ACC112 (cell line): ENCODE measurements around the gene SHISA5.
"Not testable (repeated sequence)": the region's sequence is repeated elsewhere in the genome, so short reads cannot be mapped to it uniquely, and the experiment has no call there.

Experiments
- H2AFZ ChIP-seq: fragments of 200-600 bp; sonication (generic); one replicate; pipeline ENCODE4 v1.6.0; 2017; ENCODE audit warnings: antibody characterized with exemption, low read length; ENCODE audit not compliant: unreplicated experiment
- H3K27ac ChIP-seq: fragments of 200-600 bp; sonication (generic); 2 replicates; pipeline ENCODE4 v1.5.1; 2014; ENCODE audit warnings: low read depth, mild to moderate bottlenecking, antibody characterized with exemption, low read length, moderate library complexity
- H3K27me3 ChIP-seq: fragments of 200-600 bp; sonication (generic); 2 replicates; pipeline ENCODE4 v1.6.1; 2014; ENCODE audit warnings: mild to moderate bottlenecking, antibody characterized with exemption, low read length, moderate library complexity, mixed read lengths; ENCODE audit not compliant: insufficient read depth
- H3K36me3 ChIP-seq: fragments of 200-600 bp; sonication (generic); 2 replicates; pipeline ENCODE4 v1.6.1; 2016; ENCODE audit warnings: mild to moderate bottlenecking, antibody characterized with exemption, low read length, moderate library complexity, mixed read lengths; ENCODE audit not compliant: insufficient read depth
- H3K4me1 ChIP-seq: fragments of 200-600 bp; sonication (generic); one replicate; pipeline ENCODE4 v1.6.1; 2016; ENCODE audit warnings: low read length, mixed read lengths; ENCODE audit not compliant: insufficient read depth, unreplicated experiment, control insufficient read depth
- H3K4me3 ChIP-seq: fragments of 200-600 bp; sonication (generic); 2 replicates; pipeline ENCODE4 v1.5.1; 2014; ENCODE audit warnings: mild to moderate bottlenecking, low read depth, low read length
- H3K79me2 ChIP-seq: fragments of 200-600 bp; sonication (generic); one replicate; pipeline ENCODE4 v1.6.0; 2016; ENCODE audit warnings: low read length; ENCODE audit not compliant: control insufficient read depth, unreplicated experiment, insufficient read depth

The SHISA5 gene

GRCh38 chr3:48538451-48538850 lies 34.5 kb upstream of the SHISA5 start:
- Histone ChIP-seq H3K27me3 (no peaks in the 10 kb centered on the region), H3K27ac (no peak overlapping the region), H3K36me3 (peaks cover 27% of the 10 kb centered on the region), H2AFZ (no peak overlapping the region), H3K4me3 (no peak overlapping the region), H3K79me2 (no peaks in the 10 kb centered on the region), H3K4me1 (no peaks in the 10 kb centered on the region)

- Histone ChIP-seq H3K27me3 (no peaks in the 10 kb centered on the region), H3K79me2 (no peaks in the 10 kb centered on the region)
Measured at GRCh38 chr3:48536785-48537184, 32.8 kb upstream of the SHISA5 start.

GRCh38 chr3:48536116-48536515 lies 32.1 kb upstream of the SHISA5 start:
- Histone ChIP-seq H3K27ac (no peak overlapping the region), H3K4me3 (no peak overlapping the region), H2AFZ (no peak overlapping the region), H3K36me3 (peaks cover 25% of the 10 kb centered on the region), H3K79me2 (no peaks in the 10 kb centered on the region), H3K4me1 (no peaks in the 10 kb centered on the region), H3K27me3 (no peaks in the 10 kb centered on the region)

More at GRCh38 chr3:48536785-48537184, 32.8 kb upstream of the SHISA5 start:
- Histone ChIP-seq H3K4me3 (no peak overlapping the region), H3K36me3 (peaks cover 25% of the 10 kb centered on the region), H2AFZ (no peak overlapping the region), H3K4me1 (no peaks in the 10 kb centered on the region), H3K27ac (no peak overlapping the region)

GRCh38 chr3:48535578-48535977 lies 31.6 kb upstream of the SHISA5 start:
- H3K27ac ChIP-seq = no peak overlapping the region
- no peak overlapping the region for H2AFZ ChIP-seq
- no peaks in the 10 kb centered on the region for H3K79me2 ChIP-seq
- H3K4me1 ChIP-seq = no peaks in the 10 kb centered on the region
- H3K4me3 ChIP-seq = no peak overlapping the region
- no peaks in the 10 kb centered on the region for H3K27me3 ChIP-seq
- H3K36me3 ChIP-seq = peaks cover 25% of the 10 kb centered on the region

- H3K27ac ChIP-seq = no peak overlapping the region
- H3K27me3 ChIP-seq = no peaks in the 10 kb centered on the region
- no peaks in the 10 kb centered on the region for H3K4me1 ChIP-seq
- no peaks in the 10 kb centered on the region for H3K79me2 ChIP-seq
- peaks cover 27% of the 10 kb centered on the region for H3K36me3 ChIP-seq
- no peak overlapping the region for H2AFZ ChIP-seq
- no peak overlapping the region for H3K4me3 ChIP-seq
Measured at GRCh38 chr3:48532977-48533337, 29.0 kb upstream of the SHISA5 start.

GRCh38 chr3:48532271-48532976 lies 28.4 kb upstream of the SHISA5 start:
- Histone ChIP-seq H2AFZ (no peak overlapping the region), H3K4me3 (no peak overlapping the region), H3K27me3 (no peaks in the 10 kb centered on the region), H3K27ac (no peak overlapping the region), H3K4me1 (no peaks in the 10 kb centered on the region), H3K36me3 (peaks cover 25% of the 10 kb centered on the region), H3K79me2 (no peaks in the 10 kb centered on the region)

- H3K79me2 ChIP-seq, H2AFZ ChIP-seq, H3K4me1 ChIP-seq, H3K4me3 ChIP-seq, H3K27ac ChIP-seq, H3K27me3 ChIP-seq: not testable (repeated sequence)
- H3K36me3 ChIP-seq = peaks cover 28% of the 10 kb centered on the region
Measured at GRCh38 chr3:48530701-48531100, 26.7 kb upstream of the SHISA5 start.

- no peak overlapping the region for H2AFZ ChIP-seq
- H3K27me3 ChIP-seq = no peaks in the 10 kb centered on the region
- no peak overlapping the region for H3K4me3 ChIP-seq
- H3K27ac ChIP-seq = no peak overlapping the region
- H3K4me1 ChIP-seq = no peaks in the 10 kb centered on the region
- H3K36me3 ChIP-seq = peaks cover 26% of the 10 kb centered on the region; the same call in 1 of the 2 replicates
- H3K79me2 ChIP-seq = no peaks in the 10 kb centered on the region
Measured at GRCh38 chr3:48528754-48529153, 24.8 kb upstream of the SHISA5 start.

GRCh38 chr3:48528048-48528447 lies 24.1 kb upstream of the SHISA5 start:
- no peak overlapping the region for H2AFZ ChIP-seq
- H3K27ac ChIP-seq = no peak overlapping the region
- no peaks in the 10 kb centered on the region for H3K27me3 ChIP-seq
- H3K4me3 ChIP-seq = no peak overlapping the region
- no peaks in the 10 kb centered on the region for H3K4me1 ChIP-seq
- no peaks in the 10 kb centered on the region for H3K79me2 ChIP-seq
- H3K36me3 ChIP-seq = peaks cover 32% of the 10 kb centered on the region; the same call in 1 of the 2 replicates

- H3K27ac ChIP-seq = no peak overlapping the region
- no peaks in the 10 kb centered on the region for H3K27me3 ChIP-seq
- no peaks in the 10 kb centered on the region for H3K4me1 ChIP-seq
- no peak overlapping the region for H2AFZ ChIP-seq
- H3K36me3 ChIP-seq = peaks cover 32% of the 10 kb centered on the region; the same call in 1 of the 2 replicates
- H3K4me3 ChIP-seq = no peak overlapping the region
- no peaks in the 10 kb centered on the region for H3K79me2 ChIP-seq
Measured at GRCh38 chr3:48524970-48525369, 21.0 kb upstream of the SHISA5 start.

- H3K36me3 ChIP-seq = peaks cover 14% of the 10 kb centered on the region; the same call in 1 of the 2 replicates
- H3K4me3 ChIP-seq = no peak overlapping the region
- no peaks in the 10 kb centered on the region for H3K4me1 ChIP-seq
- no peak overlapping the region for H3K27ac ChIP-seq
- H2AFZ ChIP-seq = no peak overlapping the region
- no peaks in the 10 kb centered on the region for H3K79me2 ChIP-seq
- H3K27me3 ChIP-seq = no peaks in the 10 kb centered on the region
Measured at GRCh38 chr3:48521635-48522034, 17.7 kb upstream of the SHISA5 start.
